ENCODE measurements around the gene TMEFF2.

The TMEFF2 gene

GRCh38 chr2:192155511-192156118 is 39.1 kb downstream of the TMEFF2 start:
- Mint-ChIP-seq H3K27ac (no peak overlapping the region), H3K4me3 (no peak overlapping the region), H3K36me3 (ENCODE audit: low read depth) (no peaks in the 10 kb centered on the region), H3K4me1 (no peaks in the 10 kb centered on the region), H3K9me3 (no peaks in the 10 kb centered on the region), H3K27me3 (ENCODE audit: low read depth, poor library complexity) (no peaks in the 10 kb centered on the region)
- no peak for DNase-seq
- TF ChIP-seq, protein P1, sequence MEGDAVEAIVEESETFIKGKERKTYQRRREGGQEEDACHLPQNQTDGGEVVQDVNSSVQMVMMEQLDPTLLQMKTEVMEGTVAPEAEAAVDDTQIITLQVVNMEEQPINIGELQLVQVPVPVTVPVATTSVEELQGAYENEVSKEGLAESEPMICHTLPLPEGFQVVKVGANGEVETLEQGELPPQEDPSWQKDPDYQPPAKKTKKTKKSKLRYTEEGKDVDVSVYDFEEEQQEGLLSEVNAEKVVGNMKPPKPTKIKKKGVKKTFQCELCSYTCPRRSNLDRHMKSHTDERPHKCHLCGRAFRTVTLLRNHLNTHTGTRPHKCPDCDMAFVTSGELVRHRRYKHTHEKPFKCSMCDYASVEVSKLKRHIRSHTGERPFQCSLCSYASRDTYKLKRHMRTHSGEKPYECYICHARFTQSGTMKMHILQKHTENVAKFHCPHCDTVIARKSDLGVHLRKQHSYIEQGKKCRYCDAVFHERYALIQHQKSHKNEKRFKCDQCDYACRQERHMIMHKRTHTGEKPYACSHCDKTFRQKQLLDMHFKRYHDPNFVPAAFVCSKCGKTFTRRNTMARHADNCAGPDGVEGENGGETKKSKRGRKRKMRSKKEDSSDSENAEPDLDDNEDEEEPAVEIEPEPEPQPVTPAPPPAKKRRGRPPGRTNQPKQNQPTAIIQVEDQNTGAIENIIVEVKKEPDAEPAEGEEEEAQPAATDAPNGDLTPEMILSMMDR (IDR thresholded peaks at IDR 0.05), result no peak

DNA sequence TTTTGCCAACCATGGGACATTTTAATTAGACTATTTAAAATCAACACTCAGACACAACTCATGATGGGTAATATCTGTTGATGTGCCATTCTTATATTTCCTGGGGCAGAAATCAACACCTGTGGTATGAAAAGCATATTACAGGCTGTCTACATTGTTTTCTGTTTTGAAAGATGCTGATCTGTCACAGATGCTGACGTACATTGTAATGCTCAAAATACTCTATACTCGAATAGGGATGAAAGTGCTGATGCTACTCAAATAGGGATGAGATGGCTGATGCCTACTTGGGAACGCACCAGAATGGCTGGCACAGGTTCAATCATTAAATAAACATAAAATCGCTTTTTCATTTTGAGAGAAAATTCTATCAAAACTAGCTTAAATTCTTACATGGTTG is 41.2 kb downstream of the TMEFF2 start:
- H3K27ac Mint-ChIP-seq, result no peak overlapping the region
- H3K4me3 Mint-ChIP-seq, result no peak overlapping the region
- no peaks in the 10 kb centered on the region for H3K9me3 Mint-ChIP-seq
- TF ChIP-seq, protein P1 (IDR thresholded peaks at IDR 0.05), result no peak
- no peak for DNase-seq
- no peaks in the 10 kb centered on the region for H3K27me3 Mint-ChIP-seq (ENCODE audit: low read depth, poor library complexity)
- no peaks in the 10 kb centered on the region for H3K36me3 Mint-ChIP-seq (ENCODE audit: low read depth)
- no peaks in the 10 kb centered on the region for H3K4me1 Mint-ChIP-seq

DNA sequence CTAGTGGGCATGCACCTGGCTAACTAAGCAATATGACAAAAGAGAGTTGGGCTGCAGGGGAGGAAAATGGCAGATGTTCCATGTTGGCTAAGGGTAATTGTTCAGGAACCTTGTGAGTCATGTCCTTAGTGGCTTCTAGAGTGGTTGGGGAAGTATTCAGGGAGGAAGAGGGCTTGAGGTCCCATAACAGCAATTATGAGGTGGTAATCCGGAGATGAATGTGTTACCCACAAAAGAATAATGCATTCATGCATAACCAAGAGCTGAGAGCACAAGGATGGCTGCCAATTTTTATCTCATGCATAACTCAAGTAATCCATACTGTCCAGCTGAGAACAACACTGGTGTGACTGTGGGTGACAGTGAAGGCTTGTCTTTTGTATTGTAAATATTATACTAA is 42.9 kb downstream of the TMEFF2 start:
- Mint-ChIP-seq H3K27me3 (ENCODE audit: low read depth, poor library complexity) (no peaks in the 10 kb centered on the region), H3K4me1 (no peaks in the 10 kb centered on the region), H3K27ac (no peak overlapping the region), H3K36me3 (ENCODE audit: low read depth) (no peaks in the 10 kb centered on the region), H3K9me3 (no peaks in the 10 kb centered on the region), H3K4me3 (no peak overlapping the region)
- TF ChIP-seq, protein P1 (IDR thresholded peaks at IDR 0.05), result no peak
- no peak for DNase-seq

DNA sequence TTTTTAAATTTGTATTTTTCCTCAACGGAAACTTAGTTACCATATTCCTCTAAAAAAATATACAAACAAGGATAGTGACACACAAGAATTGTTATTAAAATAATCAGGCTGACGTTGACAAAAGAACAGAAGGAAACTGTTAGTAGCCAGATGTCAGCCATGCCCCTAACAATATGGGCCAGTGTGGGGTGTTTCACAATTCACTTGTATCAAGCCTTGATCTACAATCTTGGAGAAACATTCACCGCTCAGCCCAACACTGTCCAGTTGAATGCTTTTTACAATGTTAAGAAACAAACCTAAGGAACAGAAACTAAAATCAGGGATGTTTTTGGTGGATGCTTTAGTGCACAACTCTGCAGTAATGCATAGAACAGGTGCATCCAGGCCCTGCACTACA is 44.6 kb downstream of the TMEFF2 start:
- no peaks in the 10 kb centered on the region for H3K27me3 Mint-ChIP-seq (ENCODE audit: low read depth, poor library complexity)
- no peak overlapping the region for H3K27ac Mint-ChIP-seq
- no peak overlapping the region for H3K4me3 Mint-ChIP-seq
- H3K36me3 Mint-ChIP-seq (ENCODE audit: low read depth), result no peaks in the 10 kb centered on the region
- TF ChIP-seq, protein P1 (IDR thresholded peaks at IDR 0.05), result no peak
- no peak for DNase-seq
- no peaks in the 10 kb centered on the region for H3K4me1 Mint-ChIP-seq
- no peaks in the 10 kb centered on the region for H3K9me3 Mint-ChIP-seq

DNA sequence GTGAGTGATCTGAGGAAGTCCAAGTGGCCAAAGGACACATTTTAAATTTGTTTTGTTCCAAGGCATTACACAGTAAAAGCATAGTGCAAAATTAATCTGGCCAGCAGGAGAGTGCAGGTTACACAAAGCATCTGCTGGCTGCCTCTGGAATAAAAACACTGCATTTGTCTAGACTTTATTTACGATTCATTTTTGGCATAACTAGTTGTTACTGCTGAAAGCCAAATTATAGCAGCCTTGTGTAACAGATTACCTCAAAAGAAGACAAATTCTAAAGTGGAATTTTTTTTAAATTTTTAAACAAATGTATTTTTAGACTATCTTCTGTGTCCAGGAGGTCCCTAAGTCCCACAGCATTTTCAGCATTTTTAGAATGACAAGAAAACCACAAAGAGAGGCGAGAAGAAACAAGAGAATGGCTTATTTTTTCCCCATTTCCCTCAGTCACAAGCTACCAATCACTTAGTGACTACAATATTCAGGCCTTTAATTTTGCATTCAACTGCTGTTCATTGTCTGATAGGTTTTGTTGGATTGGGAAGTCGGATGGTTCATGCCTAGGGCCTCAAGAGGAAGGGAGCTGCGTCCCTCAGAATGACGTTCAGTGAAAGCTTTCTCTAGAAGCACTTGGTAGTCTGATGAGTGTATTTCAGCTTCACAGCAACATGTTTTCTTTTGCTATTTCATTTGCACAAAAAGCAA is 46.0 kb downstream of the TMEFF2 start:
- TF ChIP-seq, protein P1 (IDR thresholded peaks at IDR 0.05), result no peak
- Mint-ChIP-seq H3K36me3 (ENCODE audit: low read depth) (no peaks in the 10 kb centered on the region), H3K27ac (no peak overlapping the region), H3K4me3 (no peak overlapping the region), H3K4me1 (no peaks in the 10 kb centered on the region), H3K9me3 (no peaks in the 10 kb centered on the region), H3K27me3 (ENCODE audit: low read depth, poor library complexity) (no peaks in the 10 kb centered on the region)
- DNase-seq, result no peak

DNA sequence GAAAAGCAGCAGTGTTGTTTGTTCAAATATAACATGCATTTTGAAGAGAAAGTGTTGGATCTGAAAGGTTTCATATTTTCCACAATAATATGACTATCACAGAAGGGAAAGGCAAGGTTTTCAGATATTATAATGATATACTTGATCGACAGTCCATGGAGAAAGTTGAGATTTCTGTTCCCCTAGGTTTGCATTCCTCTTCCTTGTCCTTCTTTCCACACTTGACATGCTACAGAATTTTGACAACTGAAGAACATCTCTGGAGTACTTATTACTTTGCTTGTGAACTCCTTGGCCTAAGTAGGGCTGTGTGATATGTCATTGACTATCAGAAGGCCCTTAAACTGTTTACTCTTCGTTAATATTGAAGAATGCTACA is 46.5 kb downstream of the TMEFF2 start:
- Mint-ChIP-seq H3K4me1 (no peaks in the 10 kb centered on the region), H3K4me3 (no peak overlapping the region), H3K27ac (no peak overlapping the region), H3K36me3 (ENCODE audit: low read depth) (no peaks in the 10 kb centered on the region), H3K9me3 (no peaks in the 10 kb centered on the region), H3K27me3 (ENCODE audit: low read depth, poor library complexity) (no peaks in the 10 kb centered on the region)
- TF ChIP-seq, protein P1 (IDR thresholded peaks at IDR 0.05), result no peak
- DNase-seq, result no peak

All from nephron progenitor cell (in vitro differentiated cells).